Measurements from ENCODE around the gene HS2ST1. TPM values are rescaled to one million over a fixed set of nuclear protein-coding genes. Genes with fewer than 3 reads are reported as not detected.
A peak's percentile ranks its signal among the peaks of the same experiment; 100 is the strongest.

Gene HS2ST1
- total RNA-seq, 1 experiment from 2014 or later: 30.1 TPM

DNA sequence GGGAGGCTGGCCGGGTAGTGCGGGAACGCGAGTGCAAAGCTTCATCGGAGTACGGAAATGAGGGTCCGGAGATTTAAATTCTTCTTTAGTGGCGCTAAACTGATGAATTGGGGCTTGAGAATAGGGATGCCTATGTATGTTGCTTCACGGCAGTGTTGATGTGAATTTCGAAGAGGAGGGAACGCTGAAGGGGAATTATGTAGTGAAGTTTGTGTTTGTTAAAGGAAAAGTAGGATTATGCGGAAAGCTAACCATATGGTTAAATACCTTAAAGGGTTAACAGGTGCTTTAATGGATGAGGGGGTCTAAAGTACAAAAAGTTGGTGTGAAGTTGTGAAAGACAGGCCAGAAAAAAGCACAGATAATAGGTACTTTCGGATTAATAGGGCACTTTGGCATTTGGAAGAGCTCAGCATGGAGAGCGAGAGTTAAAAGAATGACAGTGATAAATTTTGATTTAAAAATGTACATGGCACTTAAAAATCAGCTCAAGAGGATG is 1.4 kb downstream of the HS2ST1 start:
- no peaks in the 10 kb centered on the region for H3K36me3 ChIP-seq (ENCODE audit: control insufficient read depth in 1 of 2, insufficient read depth in 2 of 2, low read length in 2 of 2)
- peak overlapping the region; percentile 96 for H3K4me2 ChIP-seq (ENCODE audit: low read length)
- ATAC-seq: no peak; the same call in 1 of the 2 replicates
- no peak overlapping the region for H3K27ac ChIP-seq (ENCODE audit: low read depth, low read length)
- TF ChIP-seq EZH2phosphoT487 (IDR thresholded peaks at IDR 0.05; ENCODE audit: borderline replicate concordance) (no peak), YY1 (IDR thresholded peaks at IDR 0.05; ENCODE audit: extremely low read depth, insufficient replicate concordance, low read depth, low read length) (no peak), POLR2AphosphoS5 (IDR thresholded peaks at IDR 0.05; ENCODE audit: low read depth, low read length) (no peak), FOSL1 (IDR thresholded peaks at IDR 0.05; ENCODE audit: low read depth) (no peak)
- TF ChIP-seq, protein P1, sequence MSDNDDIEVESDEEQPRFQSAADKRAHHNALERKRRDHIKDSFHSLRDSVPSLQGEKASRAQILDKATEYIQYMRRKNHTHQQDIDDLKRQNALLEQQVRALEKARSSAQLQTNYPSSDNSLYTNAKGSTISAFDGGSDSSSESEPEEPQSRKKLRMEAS (IDR thresholded peaks at IDR 0.05): no peak
- BruUV-seq (replicated peaks): no TSS peak
- CTCF ChIA-PET: interaction anchor here (1.4 kb wide), 1 partner anchor 49 kb away, joined by 4 read pairs; no protein-coding TSS in a partner anchor
- POLR2A ChIA-PET: no interaction called here
- H2AFZ ChIP-seq (ENCODE audit: low read depth, low read length, poor library complexity, severe bottlenecking): no peak overlapping the region
- no peaks in the 10 kb centered on the region for H4K20me1 ChIP-seq (ENCODE audit: insufficient read depth)
- intact Hi-C loops (cut with micrococcal nuclease): no loop called here
- H3K27me3 ChIP-seq (ENCODE audit: insufficient read depth, low read length): no peaks in the 10 kb centered on the region
- peaks cover 11 to 21% of the 10 kb centered on the region in 2 experiments; a peak in 3 of 4 replicates for H3K4me1 ChIP-seq (ENCODE audit: control insufficient read depth in 1 of 2, insufficient read depth in 2 of 2, low read length in 2 of 2)
- no peaks in the 10 kb centered on the region for H3K9me2 ChIP-seq (ENCODE audit: insufficient read depth)
- H3K4me3 ChIP-seq (replicated peaks in 1 of 2; ENCODE audit: low read depth in 1 of 2, low read length in 2 of 2): peak overlapping the region; percentile 83 to 86
- RAD21 ChIA-PET (ENCODE audit: low non-redundant PET in 1 of 2, low total read pairs in 2 of 2, uncharacterized antibody in 2 of 2, unreplicated experiment in 2 of 2): no interaction called here
- peaks cover 89% of the 10 kb centered on the region for H3K79me2 ChIP-seq (ENCODE audit: insufficient read depth, low read length)
- H3K9ac ChIP-seq (ENCODE audit: low read length): peak overlapping the region; percentile 79
- H3K9me3 ChIP-seq (ENCODE audit: control insufficient read depth in 1 of 2, insufficient read depth in 1 of 2, low read depth in 1 of 2, low read length in 2 of 2): no peaks in the 10 kb centered on the region
- DNase-seq (ENCODE audit: low read depth, low spot score): no peak

DNA sequence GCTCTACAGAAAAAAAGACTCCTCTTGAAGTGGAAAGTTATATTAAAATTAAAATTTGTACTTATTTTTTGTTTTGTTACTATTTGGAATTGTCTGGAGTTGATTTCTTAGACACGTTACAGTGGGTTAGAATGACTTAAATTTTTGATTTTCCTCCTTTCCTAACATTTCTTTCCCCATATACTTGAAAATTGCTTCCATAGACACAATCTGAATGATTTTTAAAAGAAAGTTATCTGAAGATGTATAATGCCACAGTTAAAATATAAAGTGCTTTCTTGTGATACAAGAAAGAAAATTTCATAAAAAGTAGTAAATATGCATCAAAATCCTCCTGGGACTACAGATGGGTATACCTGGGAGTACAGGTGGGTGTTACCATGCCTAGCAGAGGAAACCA is 2.3 kb downstream of the HS2ST1 start:
- Histone ChIP-seq H2AFZ (ENCODE audit: low read depth, low read length, poor library complexity, severe bottlenecking) (no peak overlapping the region), H3K4me1 (ENCODE audit: control insufficient read depth in 1 of 2, insufficient read depth in 2 of 2, low read length in 2 of 2) (peaks cover 11 to 21% of the 10 kb centered on the region in 2 experiments; a peak in 3 of 4 replicates), H3K4me3 (replicated peaks in 1 of 2; ENCODE audit: low read depth in 1 of 2, low read length in 2 of 2) (no peak overlapping the region), H3K36me3 (ENCODE audit: control insufficient read depth in 1 of 2, insufficient read depth in 2 of 2, low read length in 2 of 2) (peaks cover 0 to 1% of the 10 kb centered on the region in 2 experiments; a peak in 1 of 4 replicates), H3K4me2 (ENCODE audit: low read length) (no peak overlapping the region), H3K9me3 (ENCODE audit: control insufficient read depth in 1 of 2, insufficient read depth in 1 of 2, low read depth in 1 of 2, low read length in 2 of 2) (no peaks in the 10 kb centered on the region; a peak in 1 of 4 replicates), H3K27me3 (ENCODE audit: insufficient read depth, low read length) (no peaks in the 10 kb centered on the region), H3K9me2 (ENCODE audit: insufficient read depth) (no peaks in the 10 kb centered on the region), H4K20me1 (ENCODE audit: insufficient read depth) (no peaks in the 10 kb centered on the region), H3K27ac (ENCODE audit: low read depth, low read length) (no peak overlapping the region), H3K79me2 (ENCODE audit: insufficient read depth, low read length) (peaks cover 86% of the 10 kb centered on the region), H3K9ac (ENCODE audit: low read length) (no peak overlapping the region)
- ChIA-PET POLR2A (no interaction called here), RAD21 (ENCODE audit: low non-redundant PET in 1 of 2, low total read pairs in 2 of 2, uncharacterized antibody in 2 of 2, unreplicated experiment in 2 of 2) (no interaction called here), CTCF (no interaction called here)
- DNase-seq (ENCODE audit: low read depth, low spot score) (no peak), ATAC-seq (no peak)
- intact Hi-C loops (cut with micrococcal nuclease): no loop called here
- BruUV-seq (replicated peaks): no TSS peak
- TF ChIP-seq FOSL1 (IDR thresholded peaks at IDR 0.05; ENCODE audit: low read depth) (no peak), JUND (IDR thresholded peaks at IDR 0.05) (no peak), POLR2A (IDR thresholded peaks at IDR 0.05; ENCODE audit: borderline replicate concordance, extremely low read depth, insufficient read depth, insufficient read length) (no peak), YY1 (IDR thresholded peaks at IDR 0.05; ENCODE audit: extremely low read depth, insufficient replicate concordance, low read depth, low read length) (no peak), CEBPB (IDR thresholded peaks at IDR 0.05; ENCODE audit: low read depth) (no peak), POLR2AphosphoS5 (IDR thresholded peaks at IDR 0.05; ENCODE audit: low read depth, low read length) (no peak), SRF (IDR thresholded peaks at IDR 0.05; ENCODE audit: low read depth) (no peak), ZFX (IDR thresholded peaks at IDR 0.05) (no peak), SIN3A (IDR thresholded peaks at IDR 0.05; ENCODE audit: low read depth) (no peak), CBX3 (IDR thresholded peaks at IDR 0.05; ENCODE audit: low read depth) (no peak), ZNF274 (IDR thresholded peaks at IDR 0.05; ENCODE audit: low read depth, low read length) (no peak), RAD21 (IDR thresholded peaks at IDR 0.05; ENCODE audit: low read depth) (no peak)
- TF ChIP-seq, protein P2, sequence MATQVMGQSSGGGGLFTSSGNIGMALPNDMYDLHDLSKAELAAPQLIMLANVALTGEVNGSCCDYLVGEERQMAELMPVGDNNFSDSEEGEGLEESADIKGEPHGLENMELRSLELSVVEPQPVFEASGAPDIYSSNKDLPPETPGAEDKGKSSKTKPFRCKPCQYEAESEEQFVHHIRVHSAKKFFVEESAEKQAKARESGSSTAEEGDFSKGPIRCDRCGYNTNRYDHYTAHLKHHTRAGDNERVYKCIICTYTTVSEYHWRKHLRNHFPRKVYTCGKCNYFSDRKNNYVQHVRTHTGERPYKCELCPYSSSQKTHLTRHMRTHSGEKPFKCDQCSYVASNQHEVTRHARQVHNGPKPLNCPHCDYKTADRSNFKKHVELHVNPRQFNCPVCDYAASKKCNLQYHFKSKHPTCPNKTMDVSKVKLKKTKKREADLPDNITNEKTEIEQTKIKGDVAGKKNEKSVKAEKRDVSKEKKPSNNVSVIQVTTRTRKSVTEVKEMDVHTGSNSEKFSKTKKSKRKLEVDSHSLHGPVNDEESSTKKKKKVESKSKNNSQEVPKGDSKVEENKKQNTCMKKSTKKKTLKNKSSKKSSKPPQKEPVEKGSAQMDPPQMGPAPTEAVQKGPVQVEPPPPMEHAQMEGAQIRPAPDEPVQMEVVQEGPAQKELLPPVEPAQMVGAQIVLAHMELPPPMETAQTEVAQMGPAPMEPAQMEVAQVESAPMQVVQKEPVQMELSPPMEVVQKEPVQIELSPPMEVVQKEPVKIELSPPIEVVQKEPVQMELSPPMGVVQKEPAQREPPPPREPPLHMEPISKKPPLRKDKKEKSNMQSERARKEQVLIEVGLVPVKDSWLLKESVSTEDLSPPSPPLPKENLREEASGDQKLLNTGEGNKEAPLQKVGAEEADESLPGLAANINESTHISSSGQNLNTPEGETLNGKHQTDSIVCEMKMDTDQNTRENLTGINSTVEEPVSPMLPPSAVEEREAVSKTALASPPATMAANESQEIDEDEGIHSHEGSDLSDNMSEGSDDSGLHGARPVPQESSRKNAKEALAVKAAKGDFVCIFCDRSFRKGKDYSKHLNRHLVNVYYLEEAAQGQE (IDR thresholded peaks at IDR 0.05; ENCODE audit: low read depth): no peak
- TF ChIP-seq, protein P3, sequence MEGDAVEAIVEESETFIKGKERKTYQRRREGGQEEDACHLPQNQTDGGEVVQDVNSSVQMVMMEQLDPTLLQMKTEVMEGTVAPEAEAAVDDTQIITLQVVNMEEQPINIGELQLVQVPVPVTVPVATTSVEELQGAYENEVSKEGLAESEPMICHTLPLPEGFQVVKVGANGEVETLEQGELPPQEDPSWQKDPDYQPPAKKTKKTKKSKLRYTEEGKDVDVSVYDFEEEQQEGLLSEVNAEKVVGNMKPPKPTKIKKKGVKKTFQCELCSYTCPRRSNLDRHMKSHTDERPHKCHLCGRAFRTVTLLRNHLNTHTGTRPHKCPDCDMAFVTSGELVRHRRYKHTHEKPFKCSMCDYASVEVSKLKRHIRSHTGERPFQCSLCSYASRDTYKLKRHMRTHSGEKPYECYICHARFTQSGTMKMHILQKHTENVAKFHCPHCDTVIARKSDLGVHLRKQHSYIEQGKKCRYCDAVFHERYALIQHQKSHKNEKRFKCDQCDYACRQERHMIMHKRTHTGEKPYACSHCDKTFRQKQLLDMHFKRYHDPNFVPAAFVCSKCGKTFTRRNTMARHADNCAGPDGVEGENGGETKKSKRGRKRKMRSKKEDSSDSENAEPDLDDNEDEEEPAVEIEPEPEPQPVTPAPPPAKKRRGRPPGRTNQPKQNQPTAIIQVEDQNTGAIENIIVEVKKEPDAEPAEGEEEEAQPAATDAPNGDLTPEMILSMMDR (IDR thresholded peaks at IDR 0.05 in 2 of 3, conservative IDR thresholded peaks at IDR 0.05 in 1 of 3; ENCODE audit: borderline replicate concordance in 1 of 3, insufficient read depth in 1 of 3, low read depth in 2 of 3, low read length in 2 of 3): no peak

Measured in HCT116 (cell line).